H1 (cell line): ENCODE results near the gene CPXM1.

ENCODE experiments used
- EGR1 ChIP-seq: IDR thresholded peaks from 2 replicates; pipeline ENCODE4 v1.6.1; 2011; ENCODE audit warnings: low read depth, low read length, borderline replicate concordance
- POLR2AphosphoS5 ChIP-seq: IDR thresholded peaks from 2 replicates; pipeline ENCODE4 v1.6.1; 2011; ENCODE audit warnings: low read depth, low read length
- USF2 ChIP-seq: IDR thresholded peaks from 2 replicates; pipeline ENCODE4 v1.6.1; 2011; ENCODE audit warnings: low read length, improper control_type of control experiment

GRCh38 chr20:2822073-2822472 is 21.6 kb upstream of the CPXM1 start:
- TF ChIP-seq USF2, result no peak
- no peak for TF ChIP-seq EGR1
- no peak for TF ChIP-seq POLR2AphosphoS5
